H9 (cell line): ENCODE data around the gene LCMT1. TPM values are rescaled to one million over a fixed set of nuclear protein-coding genes. Genes with fewer than 3 reads are reported as not detected.

Experiments used
- DNase-seq: peaks from one replicate; pipeline ENCODE4 v3.0.0-alpha.2; 2017
- H2AFZ ChIP-seq: one replicate; pipeline ENCODE4 v1.6.1; 2013; ENCODE audit warnings: mild to moderate bottlenecking, low read length, control low read depth, moderate library complexity
- H2AK5ac ChIP-seq: 2 replicates; pipeline ENCODE4 v1.6.1; 2013; ENCODE audit warnings: low read length, control low read depth, mixed read lengths; ENCODE audit not compliant: insufficient read length
- H2BK120ac ChIP-seq: one replicate; pipeline ENCODE4 v1.6.1; 2013; ENCODE audit warnings: low read depth, mild to moderate bottlenecking, low read length, control low read depth, inconsistent platforms; ENCODE audit not compliant: poor library complexity, severe bottlenecking
- H2BK12ac ChIP-seq: 2 replicates; pipeline ENCODE4 v1.6.1; 2013; ENCODE audit warnings: low read length, control low read depth, mixed read lengths, low read depth; ENCODE audit not compliant: insufficient read length
- H2BK15ac ChIP-seq: 2 replicates; pipeline ENCODE4 v1.6.1; 2013; ENCODE audit warnings: low read depth, low read length, control low read depth
- H2BK20ac ChIP-seq: one replicate; pipeline ENCODE4 v1.6.1; 2013; ENCODE audit warnings: low read depth, mild to moderate bottlenecking, low read length, control low read depth, inconsistent platforms; ENCODE audit not compliant: poor library complexity, severe bottlenecking
- H2BK5ac ChIP-seq: 2 replicates; pipeline ENCODE4 v1.6.1; 2013; ENCODE audit warnings: low read length, control low read depth, mixed read lengths; ENCODE audit not compliant: insufficient read length
- H3K14ac ChIP-seq: 2 replicates; pipeline ENCODE4 v1.6.1; 2013; ENCODE audit warnings: low read length, control low read depth; ENCODE audit not compliant: insufficient read depth
- H3K18ac ChIP-seq: 2 replicates; pipeline ENCODE4 v1.6.1; 2013; ENCODE audit warnings: low read depth, mild to moderate bottlenecking, mixed read lengths, low read length, control low read depth; ENCODE audit not compliant: insufficient read length
- H3K23ac ChIP-seq: 2 replicates; pipeline ENCODE4 v1.6.1; 2013; ENCODE audit warnings: low read length, control low read depth, mixed read lengths, low read depth; ENCODE audit not compliant: insufficient read length
- H3K23me2 ChIP-seq: 2 replicates; pipeline ENCODE4 v1.6.1; 2013; ENCODE audit warnings: low read depth, mild to moderate bottlenecking, mixed read lengths, low read length, control low read depth; ENCODE audit not compliant: insufficient read length, poor library complexity, severe bottlenecking
- H3K27ac ChIP-seq: 2 replicates; pipeline ENCODE4 v1.5.1; 2013; ENCODE audit warnings: low read length, control low read depth, mixed read lengths, low read depth; ENCODE audit not compliant: insufficient read length
- H3K27me3 ChIP-seq: 2 replicates; pipeline ENCODE4 v1.6.1; 2013; ENCODE audit warnings: low read length, control low read depth, inconsistent platforms; ENCODE audit not compliant: insufficient read depth
- H3K4ac ChIP-seq: 2 replicates; pipeline ENCODE4 v1.6.1; 2013; ENCODE audit warnings: low read depth, mild to moderate bottlenecking, control low read depth, inconsistent platforms, low read length, moderate library complexity
- H3K4me1 ChIP-seq: 2 replicates; pipeline ENCODE4 v1.6.1; 2013; ENCODE audit warnings: low read length, control low read depth, inconsistent platforms; ENCODE audit not compliant: insufficient read depth
- H3K4me2 ChIP-seq: 2 replicates; pipeline ENCODE4 v1.6.1; 2013; ENCODE audit warnings: low read length, control low read depth, mixed read lengths; ENCODE audit not compliant: insufficient read length, insufficient read depth
- H3K56ac ChIP-seq: 2 replicates; pipeline ENCODE4 v1.6.1; 2013; ENCODE audit warnings: low read depth, mild to moderate bottlenecking, mixed read lengths, low read length, control low read depth; ENCODE audit not compliant: insufficient read length
- H3K79me1 ChIP-seq: 2 replicates; pipeline ENCODE4 v1.6.1; 2013; ENCODE audit warnings: low read depth, mild to moderate bottlenecking, moderate library complexity, low read length, control low read depth, inconsistent platforms; ENCODE audit not compliant: insufficient read depth, poor library complexity, severe bottlenecking
- H3K79me2 ChIP-seq: 2 replicates; pipeline ENCODE4 v1.6.1; 2013; ENCODE audit warnings: low read length, control low read depth, inconsistent platforms; ENCODE audit not compliant: insufficient read depth
- H3K9ac ChIP-seq: 2 replicates; pipeline ENCODE4 v1.6.1; 2013; ENCODE audit warnings: low read length, control low read depth, mixed read lengths; ENCODE audit not compliant: insufficient read length; ENCODE audit errors: extremely low read depth
- H3K9me3 ChIP-seq: one replicate; pipeline ENCODE4 v1.6.1; 2013; ENCODE audit warnings: low read depth, low read length, inconsistent platforms; ENCODE audit not compliant: control insufficient read depth
- H3T11ph ChIP-seq: one replicate; pipeline ENCODE4 v1.6.1; 2013; ENCODE audit warnings: mild to moderate bottlenecking, low read length, control low read depth, inconsistent platforms
- H4K20me1 ChIP-seq: one replicate; pipeline ENCODE4 v1.6.1; 2013; ENCODE audit not compliant: control insufficient read depth, insufficient read length, insufficient read depth
- H4K5ac ChIP-seq: 2 replicates; pipeline ENCODE4 v1.6.1; 2013; ENCODE audit warnings: low read depth, mild to moderate bottlenecking, mixed read lengths, low read length, control low read depth; ENCODE audit not compliant: insufficient read length
- H4K8ac ChIP-seq: replicated peaks from 2 replicates; pipeline ENCODE4 v1.6.1; 2013; ENCODE audit warnings: low read length, control low read depth, mixed read lengths, low read depth; ENCODE audit not compliant: insufficient read length
- H4K91ac ChIP-seq: 2 replicates; pipeline ENCODE4 v1.6.1; 2013; ENCODE audit warnings: low read depth, mild to moderate bottlenecking, moderate library complexity, mixed read lengths, low read length, control low read depth; ENCODE audit not compliant: insufficient read length
- H3K27ac Mint-ChIP-seq, 3 experiments: 2 replicates in 2 of 3; 3 replicates in 1 of 3; pipeline ENCODE4 v1.8.0; 2020 to 2021; ENCODE audit warnings: mixed read lengths in 3 of 3, mild to moderate bottlenecking in 1 of 3, moderate library complexity in 1 of 3
- H3K27me3 Mint-ChIP-seq: 2 replicates; pipeline ENCODE4 v1.8.0; 2021; ENCODE audit warnings: low read depth, mild to moderate bottlenecking, moderate library complexity, mixed read lengths
- H3K36me3 Mint-ChIP-seq, 3 experiments: 2 replicates in 2 of 3; 3 replicates in 1 of 3; pipeline ENCODE4 v1.8.0; 2020 to 2021; ENCODE audit warnings: low read depth in 3 of 3, mixed read lengths in 3 of 3; ENCODE audit not compliant: insufficient read depth in 1 of 3
- H3K4me1 Mint-ChIP-seq, 2 experiments: 2 replicates each; pipeline ENCODE4 v1.8.0; 2020; ENCODE audit warnings: mixed read lengths in 2 of 2
- H3K4me3 Mint-ChIP-seq, 2 experiments: 2 replicates in 1 of 2; 3 replicates in 1 of 2; pipeline ENCODE4 v1.8.0; 2020 to 2021; ENCODE audit warnings: mild to moderate bottlenecking in 2 of 2, mixed read lengths in 2 of 2, moderate library complexity in 1 of 2
- H3K9me3 Mint-ChIP-seq, 2 experiments: 2 replicates in 1 of 2; 3 replicates in 1 of 2; pipeline ENCODE4 v1.8.0; 2020; ENCODE audit warnings: mild to moderate bottlenecking in 2 of 2, mixed read lengths in 2 of 2, moderate library complexity in 1 of 2
- CTCF ChIP-seq: fragments of 200-600 bp; sonication (generic); conservative IDR thresholded peaks from 3 replicates; pipeline ENCODE4 v1.8.0; 2021; ENCODE audit warnings: antibody characterized with exemption, mild to moderate bottlenecking
- WGBS: extraction: QIAGEN DNeasy Blood & Tissue Kit; methylation state at CpG from one replicate; pipeline ENCODE4 v1.1.7; 2013; ENCODE audit warnings: missing lambda C conversion rate, low lambda C conversion rate, mixed read lengths; ENCODE audit not compliant: insufficient read length; ENCODE audit errors: extremely low coverage; 5-methylcytosine and 5-hydroxymethylcytosine counted together
- total RNA-seq: library from RNA; stranded (reverse); gene quantifications from 2 replicates; pipeline ENCODE4 v1.2.1, GENCODE V29; 2021

The LCMT1 gene
- total RNA-seq, 1 experiment from 2014 or later = 81.2 TPM

GRCh38 chr16:25223964-25224363 lies 112.4 kb downstream of the LCMT1 start:
- WGBS = no CpG with 5 or more reads among the region's 6 CpGs
- no peak overlapping the region for H3K27ac ChIP-seq
- DNase-seq = no peak

More at GRCh38 chr16:25223964-25224363, 112.4 kb downstream of the LCMT1 start:
- no peaks in the 10 kb centered on the region for H3K79me1 ChIP-seq
- no peak overlapping the region for H3K4me2 ChIP-seq
- no peak overlapping the region for H2BK12ac ChIP-seq
- no peak overlapping the region for H3K9ac ChIP-seq
- no peak overlapping the region for H2BK120ac ChIP-seq
- no peaks in the 10 kb centered on the region for H3K79me2 ChIP-seq
- no peak overlapping the region for H3K56ac ChIP-seq
- no peak overlapping the region for H4K91ac ChIP-seq
- H2BK15ac ChIP-seq = no peak overlapping the region
- H3K9me3 ChIP-seq = no peaks in the 10 kb centered on the region
- peaks cover 2 to 3% of the 10 kb centered on the region in 2 experiments; a peak in 3 of 4 replicates for H3K4me1 Mint-ChIP-seq
- no peak overlapping the region for H3K4ac ChIP-seq
- H3K14ac ChIP-seq = no peak overlapping the region
- no peak overlapping the region for H3K18ac ChIP-seq
- H2AFZ ChIP-seq = no peak overlapping the region
- no peaks in the 10 kb centered on the region for H3K27me3 Mint-ChIP-seq
- no peak overlapping the region for H3K23ac ChIP-seq
- no peak overlapping the region for H2BK5ac ChIP-seq
- H4K8ac ChIP-seq = no peak overlapping the region
- no peak for TF ChIP-seq CTCF
- no peaks in the 10 kb centered on the region; a peak in 1 of 5 replicates for H3K9me3 Mint-ChIP-seq
- no peak overlapping the region for H4K5ac ChIP-seq
- no peaks in the 10 kb centered on the region for H3K36me3 Mint-ChIP-seq
- H3T11ph ChIP-seq = no peak overlapping the region
- H3K27me3 ChIP-seq = no peaks in the 10 kb centered on the region
- no peaks in the 10 kb centered on the region for H4K20me1 ChIP-seq
- H3K4me3 Mint-ChIP-seq = no peak overlapping the region
- no peaks in the 10 kb centered on the region for H3K23me2 ChIP-seq
- no peak overlapping the region for H2AK5ac ChIP-seq
- H2BK20ac ChIP-seq = no peak overlapping the region
- H3K4me1 ChIP-seq = peaks cover 3% of the 10 kb centered on the region; the same call in 1 of the 2 replicates
- no peak overlapping the region for H3K27ac Mint-ChIP-seq
